GM19452 (cell line): Measurements from ENCODE around the gene PRPSAP1.

ENCODE experiments used
- ATAC-seq: cut with Tn5 transposase; IDR thresholded peaks from one replicate; pipeline ENCODE4 v1.9.1; 2021; ENCODE audit not compliant: unreplicated experiment

Gene PRPSAP1, protein sequence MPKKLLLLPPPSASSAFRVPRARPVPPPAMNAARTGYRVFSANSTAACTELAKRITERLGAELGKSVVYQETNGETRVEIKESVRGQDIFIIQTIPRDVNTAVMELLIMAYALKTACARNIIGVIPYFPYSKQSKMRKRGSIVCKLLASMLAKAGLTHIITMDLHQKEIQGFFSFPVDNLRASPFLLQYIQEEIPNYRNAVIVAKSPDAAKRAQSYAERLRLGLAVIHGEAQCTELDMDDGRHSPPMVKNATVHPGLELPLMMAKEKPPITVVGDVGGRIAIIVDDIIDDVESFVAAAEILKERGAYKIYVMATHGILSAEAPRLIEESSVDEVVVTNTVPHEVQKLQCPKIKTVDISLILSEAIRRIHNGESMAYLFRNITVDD

DNA sequence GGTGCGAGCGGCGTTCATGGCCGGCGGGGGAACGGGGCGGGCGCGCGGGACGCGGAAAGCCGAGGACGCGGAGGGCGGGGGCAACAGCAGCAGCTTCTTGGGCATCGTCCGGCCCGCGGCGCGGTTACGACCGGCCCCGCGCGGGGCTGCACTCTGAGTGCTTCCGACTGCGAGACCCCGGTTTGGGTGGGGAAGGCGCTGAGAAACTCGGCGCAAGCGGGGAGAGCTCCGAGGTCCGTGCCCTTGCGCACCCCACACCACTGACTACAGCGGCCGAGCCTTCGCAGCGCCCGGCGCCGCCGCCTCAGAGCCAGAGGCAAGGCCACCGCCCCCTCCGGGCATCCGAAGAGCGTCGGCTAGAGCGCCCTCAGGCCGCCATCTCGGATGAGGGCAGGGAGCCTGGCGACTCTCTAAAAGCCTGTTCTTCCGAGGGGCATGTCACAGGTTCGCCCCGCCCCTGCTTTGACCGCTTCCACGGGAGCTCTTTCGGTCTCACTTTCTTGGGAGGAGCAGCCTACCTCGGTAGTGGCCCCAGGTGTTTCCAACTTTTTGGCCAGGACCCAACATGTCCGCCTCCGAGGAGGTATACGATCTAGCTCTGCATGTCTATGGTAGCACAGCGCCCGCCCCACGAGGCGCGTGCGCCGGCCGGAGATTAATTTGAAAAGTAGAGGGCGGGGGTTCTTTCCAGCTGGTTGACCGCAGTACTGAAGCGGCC, at the start of gene PRPSAP1:
Gene PRPSAP1, minus strand, starts transcription at position 318 of the 718 bp plus-strand sequence. Its CDS starts 213 bp downstream, at position 105.
- ATAC-seq: peak; percentile 90

DNA sequence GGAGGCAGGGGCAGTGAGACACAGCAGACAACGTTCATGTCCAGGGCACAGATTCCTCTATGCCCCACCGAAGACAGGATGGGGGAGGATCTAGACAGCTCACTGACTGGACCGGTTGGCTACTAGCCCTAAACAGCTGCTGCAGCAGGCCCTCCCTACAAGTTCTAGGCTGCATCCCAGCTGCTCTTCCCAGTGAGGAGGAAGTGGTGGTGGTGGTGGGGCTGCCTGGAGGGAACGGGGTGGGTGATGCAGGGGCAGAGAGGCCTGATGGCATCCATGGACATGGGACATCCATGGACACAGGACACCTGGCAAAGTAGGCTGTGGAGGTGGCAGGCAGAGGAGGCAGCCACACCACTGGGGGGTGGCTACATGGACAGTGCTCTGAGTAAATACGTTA, 49.0 kb upstream of the PRPSAP1 start:
- ATAC-seq: no peak

DNA sequence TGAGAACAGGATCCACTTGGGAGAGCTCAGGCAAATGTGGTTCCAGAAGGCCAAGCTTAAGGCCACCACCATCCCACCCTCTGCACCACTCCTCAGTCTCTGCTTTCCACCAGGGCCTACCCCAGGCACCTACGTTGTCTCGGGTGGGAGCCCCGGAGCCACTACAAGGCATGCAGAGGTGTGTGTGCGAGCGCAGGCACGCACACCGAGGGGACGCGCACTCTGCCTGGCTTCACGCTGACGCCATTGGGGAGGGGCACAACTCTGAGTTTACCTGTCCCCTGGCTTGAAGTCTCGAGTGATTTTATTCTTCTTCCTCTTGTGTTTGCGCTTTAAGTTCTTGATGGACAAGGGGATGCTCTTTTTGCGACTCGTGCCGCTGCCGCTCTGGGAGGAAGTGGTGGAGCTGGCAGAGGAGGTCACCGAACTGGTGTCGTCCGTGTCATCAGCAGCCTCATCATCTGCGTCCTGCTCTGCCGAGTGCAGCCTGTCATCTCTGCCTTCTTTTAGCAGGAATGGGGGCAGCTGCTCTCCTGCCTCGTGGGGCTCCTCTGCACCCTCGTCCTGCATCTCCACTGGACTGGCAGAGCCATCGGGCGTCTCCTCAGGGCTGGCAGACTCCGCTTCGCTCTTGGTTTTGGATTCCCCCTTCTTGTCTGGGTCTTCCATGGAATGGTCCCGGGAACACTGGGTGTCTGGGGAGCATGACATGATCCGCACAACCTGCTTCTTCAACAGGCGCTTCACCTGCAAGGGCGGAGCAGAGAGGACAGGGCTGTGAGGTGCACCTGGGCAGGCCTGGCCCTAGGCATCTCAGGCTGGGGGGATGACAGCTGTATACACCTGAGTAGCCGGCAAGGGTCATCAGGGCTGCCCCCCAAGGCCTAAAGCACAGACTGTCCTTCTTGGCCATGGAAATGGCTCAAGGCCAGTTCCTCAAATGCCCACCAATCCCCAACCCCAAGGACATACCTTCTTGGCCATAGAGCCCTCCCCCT, 45.8 kb upstream of the PRPSAP1 start:
- no peak for ATAC-seq

DNA sequence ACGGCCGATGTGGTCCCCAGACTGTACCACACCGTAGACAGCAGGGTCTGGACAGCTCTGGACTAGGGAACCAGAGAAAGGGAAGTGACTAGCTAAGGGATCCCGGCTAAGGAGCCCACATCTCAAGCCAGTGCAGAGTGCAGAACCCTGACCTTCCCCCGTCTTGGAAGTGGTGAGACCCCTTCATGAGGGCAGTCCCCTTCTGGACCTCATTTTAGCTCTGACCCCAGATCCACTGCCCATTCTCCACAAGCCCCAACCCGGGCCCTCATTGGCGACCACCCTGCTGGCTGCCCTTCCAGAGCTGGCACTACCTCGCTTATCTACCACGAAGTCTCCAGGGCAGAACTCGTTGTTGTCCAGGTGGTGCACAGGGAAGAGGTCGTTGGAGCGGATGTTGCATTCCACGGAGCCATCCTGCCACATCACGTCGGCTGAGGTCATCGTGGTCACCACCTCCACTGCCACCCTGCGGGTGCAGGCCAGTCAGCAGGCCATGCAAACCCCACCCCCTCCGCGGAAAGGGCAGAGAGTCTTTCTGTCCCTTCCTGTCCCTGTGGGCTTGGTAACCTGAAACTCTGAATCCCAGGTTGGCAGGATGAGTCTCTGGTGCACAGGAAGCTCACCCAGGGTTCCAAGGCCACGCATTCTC, 44.9 kb upstream of the PRPSAP1 start:
- ATAC-seq: no peak

DNA sequence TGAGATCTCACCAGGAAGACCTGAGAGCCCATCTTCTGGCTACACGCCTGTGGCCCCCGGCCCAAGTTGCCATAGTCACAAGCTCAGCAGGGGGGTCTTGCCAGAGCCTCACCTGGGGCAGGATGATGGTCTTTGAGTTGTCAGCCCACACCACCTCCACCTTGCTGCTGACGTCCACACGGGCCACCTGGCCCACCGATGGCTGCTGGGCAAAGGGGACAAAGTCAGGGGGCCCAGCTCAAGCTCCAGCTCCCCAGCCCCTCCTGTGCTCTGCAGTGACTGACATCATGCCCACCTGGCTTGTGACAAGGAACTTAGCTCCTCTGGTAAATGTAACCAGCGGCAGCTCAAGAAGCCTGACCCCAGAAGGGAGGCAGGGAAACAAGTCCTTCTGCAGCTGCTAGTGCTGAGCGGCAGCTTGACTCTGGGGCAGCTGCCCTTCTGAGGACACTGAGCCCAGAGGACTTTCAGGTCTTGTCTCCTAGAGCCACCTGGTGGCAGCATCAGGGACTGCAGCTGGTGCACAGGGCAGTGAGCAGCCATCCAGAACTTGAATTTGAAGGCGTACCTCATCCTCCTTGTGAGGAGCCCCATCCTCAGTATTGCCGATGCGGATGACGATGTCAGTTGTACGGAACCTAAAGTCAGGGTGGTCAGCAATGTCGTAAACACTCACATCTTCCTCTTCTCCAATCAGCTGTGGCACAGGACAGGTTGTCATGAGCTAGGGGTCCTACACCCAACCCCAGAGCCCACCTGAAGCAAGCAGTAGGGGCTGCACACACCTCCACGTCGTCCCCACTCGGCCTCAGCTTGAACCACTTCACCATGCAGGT, 44.2 kb upstream of the PRPSAP1 start:
- ATAC-seq: no peak

DNA sequence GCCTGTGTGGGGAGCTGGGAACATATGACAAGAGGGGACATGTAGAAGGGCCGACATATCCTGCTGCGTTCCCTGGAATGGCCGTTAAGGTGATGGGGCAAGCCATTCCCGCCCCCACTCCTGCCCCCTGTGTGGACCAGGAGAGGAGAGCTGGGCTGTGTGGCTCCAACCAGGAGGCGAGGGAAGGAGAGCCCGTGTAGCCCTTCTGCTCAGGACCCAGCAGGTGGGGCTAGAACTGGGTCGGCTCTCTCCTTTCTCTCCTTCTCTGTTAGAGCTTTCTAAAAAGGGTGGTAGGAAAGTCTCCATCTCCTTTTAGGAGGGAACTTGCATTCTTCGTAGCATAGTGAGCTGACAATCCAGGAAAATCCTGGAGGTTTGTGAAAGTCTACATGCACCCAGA, 43.5 kb upstream of the PRPSAP1 start:
- ATAC-seq: no peak

DNA sequence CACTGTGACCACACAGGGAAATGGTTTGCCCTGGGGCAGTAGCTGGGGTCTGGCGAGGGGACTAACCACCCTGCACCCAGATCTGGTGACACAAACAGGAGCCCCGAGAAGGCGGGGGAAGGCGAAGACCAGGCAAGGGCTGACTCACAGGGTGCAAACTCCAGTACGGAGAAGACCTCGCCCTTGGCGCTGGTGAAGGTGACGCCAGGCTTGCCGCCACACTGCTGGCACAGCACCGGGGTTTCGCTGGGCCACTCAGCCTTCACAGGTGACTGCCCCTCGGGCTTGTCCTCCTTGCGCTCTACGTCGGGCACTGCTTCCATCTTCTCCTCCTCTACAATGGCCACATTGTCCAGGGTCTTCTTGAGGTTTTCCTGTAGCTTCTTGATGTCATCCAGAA, 42.3 kb upstream of the PRPSAP1 start:
- ATAC-seq: no peak

DNA sequence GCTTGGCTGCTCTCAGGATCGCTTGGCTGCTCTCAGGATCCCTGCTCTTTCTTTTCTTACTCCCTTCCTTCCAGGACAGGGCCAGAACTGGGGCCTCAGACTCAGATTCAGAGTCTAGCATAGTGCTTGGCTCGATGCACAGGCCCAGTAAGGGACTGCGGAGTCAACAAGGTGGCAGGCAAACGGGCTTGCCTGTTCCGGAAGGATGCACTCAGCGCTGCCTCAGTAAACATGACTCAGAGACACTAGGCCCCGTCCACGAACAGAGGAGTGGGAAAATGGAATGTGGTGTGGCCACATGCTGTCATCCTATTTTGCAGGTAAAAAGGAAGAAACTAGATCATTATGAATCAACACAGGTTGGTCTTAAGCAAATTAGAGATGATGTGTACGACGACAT, 40.5 kb upstream of the PRPSAP1 start:
- no peak for ATAC-seq

DNA sequence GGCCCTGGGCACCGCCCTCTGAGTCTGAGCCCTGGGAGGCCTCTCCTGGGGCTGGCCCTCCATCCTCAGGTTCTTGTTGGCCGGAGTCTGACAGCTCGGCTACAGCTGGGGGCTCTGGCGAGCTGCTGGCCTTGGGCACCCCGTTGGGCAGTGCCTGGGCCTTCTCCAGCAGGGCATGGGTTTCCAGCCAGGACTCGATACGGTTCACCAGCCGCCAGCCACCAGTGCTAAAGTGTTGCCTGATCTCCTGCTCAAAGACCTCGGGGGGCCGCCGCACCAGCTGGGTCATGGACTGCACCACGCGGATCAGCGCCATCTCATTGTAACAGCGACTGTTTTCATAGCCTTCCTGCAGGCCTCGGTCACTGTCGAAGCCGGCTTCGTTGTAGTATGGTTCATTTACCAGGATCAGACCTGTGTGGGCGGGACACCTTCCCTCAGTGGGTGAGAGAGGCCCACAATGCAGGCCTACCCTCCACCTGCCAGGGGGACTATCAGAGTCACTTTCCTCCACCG, 37.5 kb upstream of the PRPSAP1 start:
- ATAC-seq: no peak

DNA sequence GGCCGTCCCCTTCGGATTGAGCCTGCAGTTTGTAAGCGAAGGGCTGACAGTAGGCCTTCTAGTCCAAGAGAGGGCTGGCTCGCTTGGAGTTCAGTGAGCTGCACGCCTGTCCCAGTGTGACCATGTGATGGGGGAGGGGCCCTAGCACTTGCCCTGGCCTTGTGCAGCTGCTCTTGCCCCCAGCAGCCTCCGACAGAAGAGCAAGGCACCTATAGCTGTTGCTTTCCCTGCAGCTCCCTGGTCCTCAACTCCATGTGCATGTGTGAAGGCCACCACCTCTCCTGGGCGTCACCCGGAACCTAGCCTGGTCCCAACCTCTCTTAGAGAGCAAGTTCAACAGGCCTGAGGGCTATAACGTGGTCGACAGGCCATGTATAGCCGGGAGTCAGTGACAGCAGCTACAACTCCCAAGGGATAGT, 36.3 kb upstream of the PRPSAP1 start:
- no peak for ATAC-seq

DNA sequence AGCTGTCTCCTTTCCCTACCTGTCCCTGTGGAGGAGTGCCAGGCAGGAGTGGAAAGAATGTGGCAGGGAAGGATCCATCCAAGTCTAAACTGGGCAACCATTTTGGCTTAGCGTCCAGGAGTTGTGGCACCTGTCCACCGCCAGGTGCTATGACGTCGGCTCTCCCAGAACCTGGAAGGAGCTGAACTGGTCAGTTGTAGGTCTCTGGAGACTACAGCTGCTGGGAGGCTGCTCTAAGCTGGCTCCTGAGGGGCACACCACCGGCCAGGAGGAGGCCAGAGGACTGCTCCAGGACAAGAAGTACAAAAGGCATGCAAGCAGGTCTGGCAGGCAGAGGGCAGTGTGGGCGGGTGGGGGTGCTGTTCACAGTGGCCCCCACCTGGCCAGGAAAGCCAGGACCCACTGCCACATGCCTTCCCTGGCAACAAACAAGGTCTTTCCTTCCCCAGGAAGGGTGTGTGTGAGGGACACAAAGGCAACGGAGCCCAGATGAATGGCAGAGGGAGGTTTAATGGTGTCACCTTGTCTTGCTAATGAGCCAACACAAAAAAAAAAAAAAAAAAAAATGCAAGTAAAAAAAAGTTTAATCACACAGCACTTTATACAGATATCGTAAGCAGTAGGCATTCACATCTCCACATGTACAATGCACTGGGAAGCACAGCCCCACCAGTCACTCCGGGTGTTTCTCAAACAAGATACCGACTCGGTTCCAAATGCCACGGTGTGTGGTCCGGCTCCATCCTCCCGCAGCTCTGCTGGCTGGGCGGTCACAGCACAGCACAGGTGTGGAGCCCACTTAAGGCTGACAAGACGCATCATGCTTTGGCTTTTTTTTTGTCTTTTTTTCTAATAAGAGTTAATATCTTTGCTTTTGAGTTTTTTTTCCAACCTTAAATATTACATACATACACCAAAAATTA, 35.5 kb upstream of the PRPSAP1 start:
- ATAC-seq: no peak

DNA sequence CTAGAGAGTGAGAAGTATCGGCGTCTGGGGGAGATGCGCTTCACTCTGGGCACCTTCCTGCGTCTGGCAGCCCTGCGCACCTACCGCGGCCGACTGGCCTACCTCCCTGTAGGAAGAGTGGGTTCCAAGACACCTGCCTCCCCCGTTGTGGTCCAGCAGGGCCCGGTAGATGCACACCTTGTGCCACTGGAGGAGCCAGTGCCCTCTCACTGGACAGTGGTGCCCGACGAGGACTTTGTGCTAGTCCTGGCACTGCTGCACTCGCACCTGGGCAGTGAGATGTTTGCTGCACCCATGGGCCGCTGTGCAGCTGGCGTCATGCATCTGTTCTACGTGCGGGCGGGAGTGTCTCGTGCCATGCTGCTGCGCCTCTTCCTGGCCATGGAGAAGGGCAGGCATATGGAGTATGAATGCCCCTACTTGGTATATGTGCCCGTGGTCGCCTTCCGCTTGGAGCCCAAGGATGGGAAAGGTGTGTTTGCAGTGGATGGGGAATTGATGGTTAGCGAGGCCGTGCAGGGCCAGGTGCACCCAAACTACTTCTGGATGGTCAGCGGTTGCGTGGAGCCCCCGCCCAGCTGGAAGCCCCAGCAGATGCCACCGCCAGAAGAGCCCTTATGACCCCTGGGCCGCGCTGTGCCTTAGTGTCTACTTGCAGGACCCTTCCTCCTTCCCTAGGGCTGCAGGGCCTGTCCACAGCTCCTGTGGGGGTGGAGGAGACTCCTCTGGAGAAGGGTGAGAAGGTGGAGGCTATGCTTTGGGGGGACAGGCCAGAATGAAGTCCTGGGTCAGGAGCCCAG, 33.5 kb upstream of the PRPSAP1 start:
- no peak for ATAC-seq

DNA sequence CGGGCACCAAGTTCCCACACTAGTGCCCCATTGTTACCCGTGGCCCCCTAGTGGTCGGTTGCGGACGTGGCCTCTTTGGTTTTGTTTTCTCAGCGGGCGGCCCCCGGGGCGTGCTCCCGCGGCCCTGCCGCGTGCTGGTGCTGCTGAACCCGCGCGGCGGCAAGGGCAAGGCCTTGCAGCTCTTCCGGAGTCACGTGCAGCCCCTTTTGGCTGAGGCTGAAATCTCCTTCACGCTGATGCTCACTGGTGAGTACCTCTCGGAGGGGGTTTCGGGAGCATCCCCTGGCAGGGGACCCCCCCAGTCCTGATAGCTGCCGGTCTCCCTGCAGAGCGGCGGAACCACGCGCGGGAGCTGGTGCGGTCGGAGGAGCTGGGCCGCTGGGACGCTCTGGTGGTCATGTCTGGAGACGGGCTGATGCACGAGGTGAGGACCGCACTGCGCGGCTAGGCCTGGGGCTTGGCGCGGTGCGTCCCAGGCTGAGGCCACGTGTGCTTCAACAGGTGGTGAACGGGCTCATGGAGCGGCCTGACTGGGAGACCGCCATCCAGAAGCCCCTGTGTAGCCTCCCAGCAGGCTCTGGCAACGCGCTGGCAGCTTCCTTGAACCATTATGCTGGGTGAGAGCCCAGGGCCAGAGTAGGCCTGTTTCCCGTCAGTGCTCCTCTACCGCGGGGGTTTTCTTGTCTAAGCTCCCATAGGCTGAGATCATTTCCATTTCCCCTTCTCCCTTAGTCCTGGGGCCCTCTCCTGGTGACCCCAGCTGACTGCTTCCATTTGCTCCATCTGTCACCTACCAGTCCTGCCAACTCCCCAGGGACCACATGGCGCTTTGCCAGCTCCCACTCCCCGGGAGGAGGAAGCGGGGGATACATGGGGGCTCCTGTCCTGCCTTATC, 32.4 kb upstream of the PRPSAP1 start:
- ATAC-seq: no peak

DNA sequence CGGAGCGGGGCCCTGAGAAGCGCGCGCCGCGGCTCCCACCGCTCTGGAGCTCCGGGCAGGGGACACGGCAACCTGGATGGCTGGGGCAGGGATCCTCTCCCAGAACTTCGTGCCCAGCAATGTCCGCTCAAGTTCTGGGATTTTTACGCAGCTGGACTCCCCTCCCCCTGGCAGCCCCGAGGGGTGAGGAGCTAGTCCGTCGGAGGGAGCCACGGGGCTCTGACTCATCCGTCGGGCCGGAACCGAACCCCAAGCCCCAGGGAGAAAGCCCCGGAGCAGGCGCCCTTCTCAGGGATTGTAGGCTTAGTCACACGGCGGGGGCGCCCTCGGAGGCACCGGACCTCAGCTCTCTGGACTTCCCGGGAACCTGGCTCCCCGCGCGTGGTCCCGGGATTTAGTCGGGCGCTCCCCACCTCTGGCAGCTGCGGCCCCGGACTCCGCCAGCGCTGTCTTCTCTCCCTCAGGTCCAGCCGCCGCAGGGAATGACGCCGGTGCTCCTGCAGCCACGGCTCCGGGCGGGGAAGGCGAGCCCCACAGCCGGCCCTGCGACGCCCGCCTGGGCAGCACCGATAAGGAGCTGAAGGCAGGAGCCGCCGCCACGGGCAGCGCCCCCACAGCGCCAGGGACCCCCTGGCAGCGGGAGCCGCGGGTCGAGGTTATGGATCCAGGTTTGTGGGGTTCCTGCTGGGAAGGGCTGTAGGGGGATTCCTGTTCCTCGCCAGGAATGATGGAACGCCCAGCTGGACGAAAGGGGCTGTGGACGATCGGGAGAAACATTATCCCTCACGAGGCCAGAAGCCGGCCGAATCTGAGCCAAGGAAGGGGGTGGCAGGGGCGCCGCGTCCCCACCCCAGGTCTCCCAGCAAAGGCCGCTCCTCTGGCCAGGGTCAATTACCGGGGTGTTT, 31.5 kb upstream of the PRPSAP1 start:
- no peak for ATAC-seq

DNA sequence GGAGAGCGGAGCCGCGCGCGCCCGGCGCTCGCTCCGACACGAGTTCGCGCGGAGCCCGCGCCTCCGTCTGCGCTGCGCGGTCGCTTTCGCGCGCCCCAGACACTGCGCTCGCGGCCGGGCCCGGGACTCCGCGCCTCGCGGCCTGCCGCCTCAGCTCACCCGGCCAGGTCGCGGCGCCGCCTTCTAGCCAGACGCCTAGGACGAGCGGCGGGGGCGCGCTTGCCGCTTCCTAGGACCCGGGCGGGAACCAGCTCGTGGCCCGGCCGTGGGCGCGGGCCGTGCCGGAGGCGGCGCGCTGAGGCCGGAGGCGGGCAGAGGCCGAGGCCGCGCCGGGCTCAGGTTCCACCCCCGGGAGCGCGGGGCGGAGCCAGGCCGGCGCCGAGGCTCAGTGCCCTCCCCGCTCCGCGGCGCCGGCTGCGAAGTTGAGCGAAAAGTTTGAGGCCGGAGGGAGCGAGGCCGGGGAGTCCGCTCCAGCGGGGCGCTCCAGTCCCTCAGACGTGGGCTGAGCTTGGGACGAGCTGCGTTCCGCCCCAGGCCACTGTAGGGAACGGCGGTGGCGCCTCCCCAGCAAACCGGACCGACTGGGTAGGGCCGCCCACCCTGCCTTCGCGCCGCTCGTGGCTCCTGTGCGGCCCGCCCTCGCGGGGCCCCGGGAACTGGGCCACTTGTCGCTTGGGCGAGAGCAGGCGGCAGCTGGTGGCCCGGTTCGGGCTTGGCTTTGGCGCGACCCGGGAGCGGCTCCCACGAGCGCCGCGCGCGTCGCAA, 30.7 kb upstream of the PRPSAP1 start, which contains the start of gene SPHK1:
Gene SPHK1, plus strand, starts transcription at position 388 of the 765 bp plus-strand sequence. CDS start 1,036 bp downstream, outside the sequence.
- peak; percentile 57 for ATAC-seq
